ENCODE results near the gene LRFN3.
"Not testable (repeated sequence)": the region's sequence is repeated elsewhere in the genome, so short reads cannot be mapped to it uniquely, and the experiment has no call there.

Gene LRFN3, protein sequence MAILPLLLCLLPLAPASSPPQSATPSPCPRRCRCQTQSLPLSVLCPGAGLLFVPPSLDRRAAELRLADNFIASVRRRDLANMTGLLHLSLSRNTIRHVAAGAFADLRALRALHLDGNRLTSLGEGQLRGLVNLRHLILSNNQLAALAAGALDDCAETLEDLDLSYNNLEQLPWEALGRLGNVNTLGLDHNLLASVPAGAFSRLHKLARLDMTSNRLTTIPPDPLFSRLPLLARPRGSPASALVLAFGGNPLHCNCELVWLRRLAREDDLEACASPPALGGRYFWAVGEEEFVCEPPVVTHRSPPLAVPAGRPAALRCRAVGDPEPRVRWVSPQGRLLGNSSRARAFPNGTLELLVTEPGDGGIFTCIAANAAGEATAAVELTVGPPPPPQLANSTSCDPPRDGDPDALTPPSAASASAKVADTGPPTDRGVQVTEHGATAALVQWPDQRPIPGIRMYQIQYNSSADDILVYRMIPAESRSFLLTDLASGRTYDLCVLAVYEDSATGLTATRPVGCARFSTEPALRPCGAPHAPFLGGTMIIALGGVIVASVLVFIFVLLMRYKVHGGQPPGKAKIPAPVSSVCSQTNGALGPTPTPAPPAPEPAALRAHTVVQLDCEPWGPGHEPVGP

DNA sequence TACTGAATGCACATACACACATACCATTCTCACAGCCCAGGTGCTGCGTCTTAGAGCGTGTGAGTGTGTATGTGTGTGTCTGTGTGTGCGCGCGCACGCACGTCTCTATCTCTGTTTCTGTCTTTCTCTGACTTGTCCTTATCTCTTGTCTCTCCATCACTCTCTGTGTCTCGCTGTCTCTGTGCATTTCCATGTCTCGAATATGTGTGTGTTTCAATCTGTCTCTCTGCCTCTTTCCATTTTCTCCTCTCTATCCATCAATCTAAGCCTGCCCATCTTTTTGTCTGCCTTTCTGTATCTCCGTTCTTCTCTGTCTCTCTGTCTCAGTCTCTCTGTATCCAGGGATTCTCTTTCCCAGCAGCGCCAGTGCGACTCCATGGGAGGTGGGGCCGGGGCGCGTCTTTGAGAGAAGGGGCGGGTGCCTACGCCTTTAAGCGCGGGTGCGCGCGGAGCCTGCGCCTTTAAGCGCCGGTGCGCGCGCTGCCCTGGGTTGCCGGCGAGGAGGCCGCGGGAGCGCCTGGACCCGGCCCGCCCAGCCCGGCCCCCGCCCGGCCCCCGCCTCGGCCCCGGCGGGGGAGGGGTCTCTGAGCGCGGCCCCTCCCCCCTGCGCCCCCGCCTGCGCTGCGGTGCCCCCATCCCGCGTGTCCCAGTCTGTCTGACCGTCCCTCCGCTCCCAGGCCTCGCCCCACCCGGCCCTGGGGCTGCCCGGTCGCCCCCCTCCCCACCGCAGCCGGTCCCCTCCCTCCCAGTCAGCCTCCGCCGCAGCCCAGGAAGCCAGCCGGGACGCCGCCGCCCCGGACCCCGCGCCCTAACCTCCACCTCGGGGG is at the start of gene LRFN3:
Gene LRFN3, plus strand, starts transcription at position 464 of the 827 bp plus-strand sequence. CDS start 3,052 bp downstream, outside the sequence.
- DNase-seq: peak; percentile 68

DNA sequence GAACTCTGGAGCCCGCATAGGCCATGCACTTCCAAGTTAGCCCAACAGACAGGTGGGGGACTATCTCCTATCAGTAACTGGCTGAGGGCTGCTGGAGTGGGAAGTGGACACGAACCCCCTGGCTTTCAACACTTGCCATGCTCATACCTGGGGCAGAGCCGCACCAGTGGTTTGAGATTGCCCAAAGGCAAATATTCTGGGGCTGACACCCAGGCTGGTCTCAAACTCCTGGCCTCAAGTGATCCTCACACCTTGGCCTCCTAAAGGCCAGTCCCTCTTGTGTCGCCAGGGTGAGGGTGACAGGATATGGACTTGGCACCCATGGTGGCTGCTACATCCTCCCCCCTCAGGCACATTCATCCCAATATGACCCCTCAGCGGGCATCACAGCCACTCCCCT is 49.0 kb upstream of the LRFN3 start:
- no peak for DNase-seq

DNA sequence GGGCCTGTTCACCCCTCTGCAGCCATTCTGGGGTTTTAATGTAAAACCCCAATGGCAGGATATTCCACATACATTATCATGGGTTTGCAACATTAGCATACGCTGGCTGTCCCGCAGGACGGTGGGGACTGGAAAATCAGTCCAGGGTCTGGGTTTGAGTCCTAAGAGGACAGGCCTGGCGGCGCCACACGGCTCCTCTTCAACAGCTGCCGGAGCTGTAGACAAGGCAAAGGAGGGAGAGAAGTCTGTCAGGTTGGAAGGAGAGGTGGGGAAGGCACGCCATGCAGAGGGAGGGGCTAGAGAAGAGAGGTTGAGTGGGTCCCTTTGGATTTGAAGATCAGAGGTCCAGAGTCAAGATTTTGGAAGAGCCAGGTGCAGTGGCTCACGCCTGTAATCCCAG is 47.8 kb upstream of the LRFN3 start:
- DNase-seq: no peak

DNA sequence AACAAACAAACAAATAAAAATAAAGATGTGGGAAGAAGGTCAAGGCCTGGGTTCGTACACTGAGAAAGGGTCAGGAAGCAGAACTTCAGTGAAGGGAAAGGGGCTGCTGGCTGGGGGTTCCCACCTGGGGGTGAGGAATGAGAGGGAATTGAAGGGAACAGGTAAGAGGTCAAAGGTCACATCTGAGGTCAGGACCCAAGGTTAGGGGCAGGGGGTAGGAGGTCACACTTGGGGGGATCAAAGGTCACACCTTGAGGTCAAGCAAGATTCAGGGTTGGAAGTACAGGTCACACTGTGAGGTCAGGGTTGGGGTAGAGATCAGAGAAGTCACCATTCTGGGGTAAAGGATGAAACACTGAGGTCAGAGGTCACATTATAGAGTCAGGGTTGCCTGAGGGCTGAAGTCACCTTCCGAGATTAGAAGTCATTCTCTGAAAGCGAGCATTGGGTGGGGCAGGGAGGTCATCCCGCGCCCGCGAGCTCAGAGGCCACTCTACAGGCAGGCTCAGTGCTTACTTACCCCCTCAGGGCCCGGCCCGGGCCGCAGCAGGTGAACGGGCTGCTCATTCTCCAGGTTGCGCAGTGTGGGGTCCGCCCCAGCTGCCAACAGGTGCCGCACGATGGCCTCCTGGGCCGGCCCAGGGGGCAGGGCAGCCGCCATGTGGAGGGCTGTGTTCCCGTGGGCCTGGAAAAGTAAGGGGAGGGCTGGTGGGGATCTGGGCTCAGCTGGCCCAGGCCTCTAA is 46.6 kb upstream of the LRFN3 start:
- DNase-seq: no peak

DNA sequence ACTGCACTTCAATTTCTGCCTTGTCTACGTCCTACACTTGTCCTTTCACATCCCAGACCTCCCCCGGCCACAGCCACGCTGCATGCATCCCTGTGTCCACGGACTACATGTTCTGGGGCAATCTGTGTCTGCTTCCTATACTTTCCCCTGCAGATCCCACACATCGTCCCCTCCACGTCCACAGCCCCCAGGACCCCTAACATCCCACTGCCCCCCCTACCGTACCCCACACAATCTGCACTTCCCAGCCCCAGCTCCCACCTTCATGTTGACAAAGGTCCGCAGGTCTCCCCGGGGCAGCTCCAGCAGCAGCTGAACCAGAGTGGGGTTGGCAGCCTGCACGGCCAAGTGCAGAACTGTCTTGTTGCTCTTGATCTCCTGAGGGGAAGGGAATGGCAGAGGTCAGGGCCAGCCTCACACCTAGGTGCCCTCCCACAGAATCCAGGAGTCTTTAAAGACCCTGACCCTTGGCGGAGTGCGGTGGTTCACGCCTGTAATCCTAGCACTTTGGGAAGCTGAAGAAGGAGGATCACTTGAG is 46.0 kb upstream of the LRFN3 start:
- DNase-seq: no peak

DNA sequence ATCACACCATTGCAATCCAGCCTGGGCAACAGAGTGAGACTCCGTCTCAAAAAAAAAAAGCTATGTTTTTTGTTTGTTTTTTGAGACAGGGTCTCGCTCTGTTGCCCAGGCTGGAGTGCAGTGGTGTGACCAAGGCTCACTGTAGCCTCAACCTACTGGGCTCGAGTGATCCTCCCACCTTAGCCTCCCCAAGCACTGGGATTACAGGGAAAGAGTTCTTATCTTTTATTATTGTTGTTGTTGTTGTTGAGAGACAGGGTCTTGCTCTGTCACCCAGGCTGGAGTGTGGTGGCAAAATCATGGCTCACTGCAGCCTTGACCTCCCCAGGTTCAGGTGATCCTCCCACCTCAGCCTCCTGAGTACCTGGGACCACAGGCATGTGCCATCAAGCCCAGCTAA is 44.4 kb upstream of the LRFN3 start:
- DNase-seq: not testable (repeated sequence)

DNA sequence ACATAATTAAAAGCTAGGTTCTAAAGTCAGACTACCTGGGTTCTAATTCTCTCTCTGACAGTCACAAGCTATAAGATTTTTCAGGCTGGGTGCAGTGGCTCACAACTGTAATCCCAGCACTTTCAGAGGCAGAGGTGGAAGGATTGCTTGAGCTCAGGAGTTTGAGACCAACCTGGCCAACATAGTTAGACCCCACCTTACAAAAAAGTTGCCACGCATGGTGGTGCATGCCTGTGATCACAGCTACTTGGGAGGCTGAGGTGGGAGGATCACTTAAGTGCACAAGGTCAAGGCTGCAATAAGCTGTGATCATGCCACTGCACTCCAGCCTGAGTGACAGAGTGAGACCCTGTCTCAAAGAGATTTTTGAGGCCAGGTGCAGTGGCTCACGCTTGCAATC is 41.8 kb upstream of the LRFN3 start:
- no peak for DNase-seq

DNA sequence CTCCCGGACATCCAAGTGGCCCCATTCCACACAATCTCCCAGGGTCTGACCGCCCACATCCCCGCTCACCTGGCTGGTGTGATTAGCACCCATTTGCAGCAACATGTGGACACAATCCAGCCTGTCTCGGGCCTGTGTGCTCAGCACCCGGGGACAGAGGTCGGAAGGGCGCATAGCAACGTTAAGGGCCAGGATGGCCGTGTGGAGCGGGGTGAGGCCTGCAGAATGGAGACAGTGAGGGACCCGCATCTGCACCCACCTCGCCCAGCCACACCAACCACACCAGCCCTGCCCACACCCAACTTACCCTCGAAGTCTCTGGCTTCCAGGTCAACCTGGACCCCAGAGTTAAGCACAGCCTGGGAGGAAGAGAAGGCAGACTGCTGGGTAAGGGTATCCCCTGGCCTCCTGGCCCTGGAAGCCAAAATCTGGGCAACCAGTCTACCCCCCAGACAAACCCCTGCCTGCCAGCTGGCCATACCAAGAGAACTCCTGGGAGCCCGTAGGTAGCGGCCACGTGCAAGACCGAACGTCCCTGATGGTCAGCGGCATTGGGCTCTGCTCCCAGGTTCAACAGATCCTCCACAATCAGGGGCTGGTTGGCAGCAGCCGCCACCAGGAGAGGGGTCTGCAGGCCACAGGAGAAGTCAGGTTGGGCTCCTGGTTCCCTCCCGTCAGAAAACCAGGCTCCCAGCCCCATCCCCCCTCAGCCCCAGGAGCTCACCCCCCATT is 40.1 kb upstream of the LRFN3 start:
- no peak for DNase-seq

DNA sequence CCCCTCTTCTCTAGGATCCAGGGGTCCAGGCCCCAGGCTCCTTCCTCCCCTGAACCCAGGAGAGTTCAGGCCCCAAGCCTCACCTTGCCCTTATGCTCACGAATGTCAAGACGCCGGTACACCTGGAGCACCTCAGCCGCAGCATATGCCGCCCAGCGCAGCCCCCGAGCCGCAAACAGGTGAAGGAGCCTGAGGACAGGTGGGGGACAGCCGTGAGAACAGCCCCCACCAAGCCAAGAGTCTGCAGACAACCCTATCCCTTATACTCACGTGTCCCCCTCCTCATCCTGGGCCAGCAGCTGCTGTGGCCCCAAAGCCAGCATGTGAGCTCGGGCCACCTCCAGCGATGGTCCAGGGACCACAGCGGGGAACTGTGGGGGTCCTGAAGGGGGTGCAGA is 39.5 kb upstream of the LRFN3 start:
- DNase-seq: no peak

DNA sequence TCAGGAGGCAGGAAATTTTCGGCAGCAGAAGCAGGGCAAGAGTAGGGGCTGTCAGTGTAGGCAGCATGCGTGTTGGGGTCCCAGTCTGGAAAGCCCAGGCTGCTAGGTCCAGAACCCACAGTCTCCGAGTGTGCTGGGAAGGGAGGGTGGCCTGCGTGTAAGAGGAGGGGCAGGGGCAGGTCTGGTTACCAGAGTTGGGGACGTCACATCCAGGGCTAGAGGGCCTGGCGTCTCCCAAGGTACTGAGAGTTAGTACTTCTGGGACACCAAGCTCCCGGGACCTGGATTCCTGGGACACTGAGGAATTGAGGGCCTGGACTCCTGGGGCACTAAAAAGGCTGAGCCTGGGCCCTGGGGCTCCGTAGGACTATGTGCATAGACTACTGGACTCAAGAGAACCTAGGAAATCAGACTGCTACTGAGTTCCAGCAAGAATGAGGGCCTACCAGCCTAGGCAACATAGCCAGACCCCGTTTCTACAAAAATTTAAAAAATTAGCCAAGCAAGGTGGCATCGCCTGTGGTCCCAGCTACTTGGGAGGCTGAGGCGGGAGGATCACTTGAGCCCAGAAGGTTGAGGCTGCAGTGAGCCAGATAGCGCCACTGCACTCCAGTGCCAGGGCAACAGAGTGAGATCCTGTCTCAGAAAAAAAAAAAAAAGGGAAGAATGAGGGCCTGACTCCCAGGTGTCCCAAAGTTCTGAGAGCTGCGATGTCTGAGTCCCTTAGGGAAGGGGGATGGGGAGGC is 38.3 kb upstream of the LRFN3 start:
- no peak for DNase-seq

DNA sequence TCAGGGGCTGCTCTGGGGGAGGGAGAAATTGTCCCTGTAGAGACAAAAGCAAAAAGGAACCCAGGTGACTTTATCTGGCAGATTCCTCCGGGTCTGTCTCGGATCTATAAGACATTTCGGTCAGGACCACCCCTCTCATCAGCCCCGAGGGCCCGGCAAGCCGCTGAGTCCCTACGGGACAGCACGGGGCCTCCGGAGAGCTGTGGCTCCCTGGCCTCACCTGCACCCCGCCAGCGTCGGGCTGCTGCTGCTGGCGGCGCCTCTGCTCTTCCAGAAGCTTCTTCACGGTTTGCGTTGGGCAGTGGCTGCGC is 37.7 kb upstream of the LRFN3 start:
- DNase-seq: no peak

DNA sequence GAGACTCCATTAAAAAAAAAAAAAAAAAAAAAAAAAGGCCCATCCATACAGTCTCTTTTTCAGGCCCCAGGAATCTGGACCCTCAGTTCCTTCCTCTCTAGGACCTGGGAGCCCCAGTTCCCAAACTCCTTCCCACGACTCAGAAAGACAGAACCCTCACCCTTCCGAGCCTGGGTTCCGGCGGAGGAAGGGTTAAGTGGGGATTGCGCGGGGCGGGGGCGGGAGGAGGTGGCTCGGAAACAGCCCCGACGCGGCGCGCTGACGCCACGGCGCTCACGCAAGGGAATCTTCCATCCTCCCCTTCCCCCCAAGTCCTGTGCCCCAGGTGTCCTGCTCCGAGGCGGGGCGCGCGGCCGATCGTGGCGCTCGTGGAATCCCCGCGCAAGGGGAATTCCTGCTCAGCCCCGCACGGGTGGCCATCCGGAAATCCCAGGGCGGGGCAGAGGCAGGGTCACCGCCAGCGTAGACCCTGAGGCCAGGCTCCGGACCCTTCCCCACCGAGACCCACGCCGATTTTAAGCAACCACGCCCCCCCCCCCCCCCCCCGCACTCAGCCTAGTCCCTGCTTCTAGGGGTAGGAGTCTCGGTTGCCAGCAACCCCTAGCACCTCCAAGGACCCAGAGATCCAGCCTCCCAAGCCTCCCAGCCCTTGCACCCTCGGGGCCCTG is 36.5 kb upstream of the LRFN3 start:
- peak; percentile 68 for DNase-seq

DNA sequence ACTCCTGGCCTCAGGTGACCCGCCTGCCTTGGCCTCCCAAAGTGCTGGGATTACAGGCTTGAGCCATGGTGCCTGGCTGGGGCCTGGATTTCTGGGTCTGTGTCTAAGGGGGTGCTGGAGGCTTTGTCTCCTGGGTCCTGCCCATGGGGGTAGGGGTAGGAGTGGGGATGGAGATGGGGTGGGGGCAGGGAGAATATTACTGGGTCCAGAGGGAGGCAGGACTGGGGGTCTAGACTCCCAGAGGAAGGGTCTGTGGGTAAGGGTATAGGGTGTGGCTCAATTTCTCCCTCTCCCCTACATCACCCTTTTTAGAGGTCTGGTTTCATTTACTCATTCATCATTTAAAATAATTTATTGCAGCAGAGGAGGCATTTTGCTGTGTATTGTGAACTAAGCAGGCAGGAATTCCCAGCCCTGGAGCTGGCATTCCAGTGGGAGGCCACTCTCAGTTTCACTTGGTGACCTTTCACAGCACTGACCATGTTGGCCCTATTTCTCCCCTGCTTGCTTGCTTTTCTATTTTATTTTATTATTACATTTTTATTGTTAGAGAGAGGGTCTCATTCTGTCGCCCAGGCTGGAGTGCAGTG is 35.0 kb upstream of the LRFN3 start:
- no peak for DNase-seq

DNA sequence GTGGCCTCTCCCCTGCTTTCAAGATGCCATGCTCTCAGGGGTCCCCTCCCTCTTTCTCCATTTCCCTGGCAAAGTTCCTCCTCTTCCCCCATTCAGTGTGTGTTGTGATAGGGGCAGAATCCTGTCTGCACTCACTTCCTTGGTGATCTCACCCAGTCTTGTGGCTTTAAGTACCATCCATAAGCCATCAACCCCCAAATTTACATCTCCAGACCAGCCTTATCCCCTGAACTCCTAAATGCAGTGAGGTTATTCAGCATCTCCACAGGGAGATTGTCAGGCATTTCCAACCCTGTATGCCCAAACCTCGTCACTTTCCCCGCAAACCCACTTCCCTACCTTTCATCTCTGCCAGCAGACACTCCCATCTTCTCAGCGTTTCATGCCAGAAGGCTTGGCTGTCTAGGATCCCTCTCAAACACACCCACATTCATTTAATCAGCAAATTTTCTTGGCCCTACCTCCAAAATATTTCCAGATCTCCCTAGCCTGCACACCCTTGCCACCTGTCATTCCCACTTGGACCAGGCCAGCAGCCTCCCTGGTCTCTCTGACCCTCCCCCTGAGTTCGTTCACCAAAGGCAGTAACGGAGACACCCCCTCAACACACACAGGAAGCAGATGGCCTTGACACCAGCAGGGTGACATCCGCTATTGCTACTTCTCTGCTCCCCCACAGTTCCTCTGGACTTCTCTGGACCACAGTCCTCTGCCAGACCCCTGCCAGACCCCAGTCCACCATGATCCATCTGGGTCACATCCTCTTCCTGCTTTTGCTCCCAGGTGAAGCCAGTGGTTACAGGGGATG is 34.1 kb upstream of the LRFN3 start, which contains the start of gene HCST:
Gene HCST, plus strand, starts transcription at position 676 of the 808 bp plus-strand sequence. Its CDS starts 65 bp downstream, at position 741.
- DNase-seq: no peak

DNA sequence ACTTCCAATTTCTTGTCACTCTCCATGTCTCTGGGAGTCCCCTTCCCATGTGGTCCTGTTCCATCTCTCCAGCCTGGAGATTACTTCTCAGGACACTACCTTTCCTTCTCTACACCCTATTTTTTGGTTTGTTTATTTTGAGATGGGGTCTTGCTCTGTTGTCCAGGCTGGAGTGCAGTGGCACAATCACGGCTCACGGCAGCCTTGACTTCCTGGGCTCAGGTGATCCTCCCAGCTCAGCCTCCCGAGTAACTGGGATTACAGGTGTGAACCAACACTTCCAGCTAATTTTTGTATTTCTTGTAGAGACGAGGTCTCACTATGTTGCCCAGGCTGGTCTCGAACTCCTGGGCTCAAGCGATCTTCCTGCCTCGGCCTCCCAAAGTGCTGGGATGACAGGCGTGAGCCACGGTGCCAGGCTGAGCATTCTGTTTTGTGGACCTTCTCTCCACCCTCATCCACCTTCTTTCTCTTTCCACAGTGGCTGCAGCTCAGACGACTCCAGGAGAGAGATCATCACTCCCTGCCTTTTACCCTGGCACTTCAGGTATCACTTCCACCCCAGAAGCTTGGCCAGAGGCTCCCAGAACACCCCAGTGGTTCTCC is 33.2 kb upstream of the LRFN3 start:
- no peak for DNase-seq

DNA sequence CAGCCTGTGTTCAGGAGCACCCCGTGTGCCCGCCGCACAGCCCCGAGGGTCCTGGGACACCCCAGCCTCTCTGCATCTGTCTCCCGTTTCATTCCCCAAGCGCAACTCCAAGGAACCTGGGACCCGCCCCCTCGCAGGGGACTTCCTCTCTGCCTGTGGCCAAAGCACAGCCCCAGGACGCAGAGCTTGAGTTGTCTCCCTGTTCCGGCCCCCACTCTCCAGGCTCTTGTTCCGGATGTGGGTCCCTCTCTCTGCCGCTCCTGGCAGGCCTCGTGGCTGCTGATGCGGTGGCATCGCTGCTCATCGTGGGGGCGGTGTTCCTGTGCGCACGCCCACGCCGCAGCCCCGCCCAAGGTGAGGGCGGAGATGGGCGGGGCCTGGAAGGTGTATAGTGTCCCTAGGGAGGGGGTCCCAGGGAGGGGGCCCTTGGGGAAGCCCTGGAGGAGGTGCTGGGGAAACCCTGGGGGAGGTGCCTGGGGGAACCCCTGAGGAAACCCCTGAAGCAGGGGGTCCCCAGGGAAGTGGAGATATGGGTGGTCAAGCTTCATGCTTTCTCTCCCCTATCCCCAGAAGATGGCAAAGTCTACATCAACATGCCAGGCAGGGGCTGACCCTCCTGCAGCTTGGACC is 32.5 kb upstream of the LRFN3 start:
- peak; percentile 75 for DNase-seq

DNA sequence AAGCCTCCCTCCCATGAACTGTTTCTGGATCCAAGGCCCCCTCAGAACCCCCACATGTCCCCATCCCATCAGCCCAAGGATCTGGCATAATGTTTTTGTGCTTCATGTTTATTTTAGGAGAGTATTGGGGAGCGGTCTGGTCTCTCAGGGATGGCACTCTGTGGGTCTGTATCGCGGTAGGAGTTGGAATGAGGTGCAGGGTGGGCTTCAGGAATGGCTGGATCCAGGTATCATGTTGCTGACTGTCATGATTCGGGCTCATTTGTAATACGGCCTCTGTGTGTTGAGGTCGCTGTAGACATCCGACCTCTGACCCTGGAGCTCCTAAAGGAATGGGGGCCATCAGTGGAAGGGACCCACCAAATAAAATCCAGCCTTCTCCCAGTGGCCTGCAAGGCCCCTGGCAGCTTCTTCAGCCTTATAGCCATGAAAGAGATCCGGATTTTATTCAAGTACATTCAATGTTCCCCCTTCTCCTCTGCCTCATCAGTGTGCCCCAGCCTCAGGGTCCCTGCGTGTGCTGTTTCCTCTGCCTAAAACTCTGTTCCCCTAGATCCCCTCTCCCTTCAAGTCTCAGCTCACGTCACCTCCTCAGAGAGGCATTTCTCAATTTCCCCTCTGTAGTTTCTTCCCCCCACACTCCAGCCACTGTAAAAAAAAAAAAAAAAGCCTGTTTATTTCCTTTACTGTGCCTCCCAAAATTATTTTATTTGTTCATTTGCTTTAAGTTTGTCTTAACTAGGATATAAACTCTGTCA is 31.7 kb upstream of the LRFN3 start:
- no peak for DNase-seq
